ENCODE data around the gene MYRF. TPM values are rescaled to one million over a fixed set of nuclear protein-coding genes. Genes with fewer than 3 reads are reported as not detected.

The MYRF gene
- total and polyA plus RNA-seq, 2 donors (not counting 3 experiments of a cell fraction or from before 2014, with no cell fraction given), result 0.82 to 0.98 TPM

DNA sequence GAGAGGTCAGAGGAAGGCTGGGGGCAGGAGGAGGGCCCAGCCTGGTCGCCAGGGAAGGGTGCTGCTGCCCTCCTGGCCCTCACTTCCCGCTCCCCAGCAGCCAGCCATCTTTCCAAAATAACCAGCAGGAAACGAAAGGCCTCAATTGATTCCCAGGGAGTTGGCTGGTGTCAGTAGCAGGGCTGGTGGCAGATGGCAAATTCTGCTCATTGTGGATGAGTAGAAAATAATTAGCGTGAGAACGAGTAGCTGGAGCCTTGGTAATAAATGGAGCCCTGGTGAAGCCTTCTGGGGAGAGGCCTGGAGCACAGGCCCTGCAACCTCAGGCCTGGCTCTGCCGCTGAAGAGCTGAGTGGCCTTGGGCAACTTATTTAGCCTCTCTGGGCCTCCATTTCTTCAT lies 40.9 kb upstream of the MYRF start:
- no peaks in the 10 kb centered on the region for H3K79me2 ChIP-seq (ENCODE audit: control insufficient read depth, insufficient read depth, low read length)
- no peaks in the 10 kb centered on the region for H3K27me3 ChIP-seq (ENCODE audit: control insufficient read depth in 2 of 2, insufficient read depth in 2 of 2, low read length in 2 of 2)
- no peak overlapping the region for H3K27ac ChIP-seq (ENCODE audit: insufficient read depth, low read depth, low read length)
- H3K9me3 ChIP-seq (replicated peaks; ENCODE audit: control insufficient read depth, insufficient read depth, low read length), result no peaks in the 10 kb centered on the region
- intact Hi-C loops (cut with micrococcal nuclease) (no loop called here), dilution Hi-C loops (cut with MboI; ENCODE audit: extremely low pct_ligation_motif_present, low sequenced_read_pairs) (no loop called here)
- no peak for FAIRE-seq
- no peak overlapping the region for H3K4me3 ChIP-seq (replicated peaks in 1 of 3; ENCODE audit: insufficient read depth in 1 of 3, low read depth in 1 of 3, low read length in 3 of 3)
- ChIA-PET CTCF (interaction anchor here (1.0 to 1.9 kb wide), 2 partner anchors 13 to 36 kb away, joined by 3 to 7 read pairs; no protein-coding TSS in a partner anchor), POLR2A (no interaction called here)
- no peak for DNase-seq (ENCODE audit: low read depth, low spot score)
- H2AFZ ChIP-seq (ENCODE audit: low read depth, low read length), result no peak overlapping the region
- no peaks in the 10 kb centered on the region for H3K36me3 ChIP-seq (ENCODE audit: control insufficient read depth in 2 of 2, extremely low read depth in 1 of 2, insufficient read depth in 2 of 2, low read length in 2 of 2)
- H3K9ac ChIP-seq (replicated peaks; ENCODE audit: extremely low read depth, insufficient read depth, low read length), result no peak overlapping the region
- TF ChIP-seq, protein P1, sequence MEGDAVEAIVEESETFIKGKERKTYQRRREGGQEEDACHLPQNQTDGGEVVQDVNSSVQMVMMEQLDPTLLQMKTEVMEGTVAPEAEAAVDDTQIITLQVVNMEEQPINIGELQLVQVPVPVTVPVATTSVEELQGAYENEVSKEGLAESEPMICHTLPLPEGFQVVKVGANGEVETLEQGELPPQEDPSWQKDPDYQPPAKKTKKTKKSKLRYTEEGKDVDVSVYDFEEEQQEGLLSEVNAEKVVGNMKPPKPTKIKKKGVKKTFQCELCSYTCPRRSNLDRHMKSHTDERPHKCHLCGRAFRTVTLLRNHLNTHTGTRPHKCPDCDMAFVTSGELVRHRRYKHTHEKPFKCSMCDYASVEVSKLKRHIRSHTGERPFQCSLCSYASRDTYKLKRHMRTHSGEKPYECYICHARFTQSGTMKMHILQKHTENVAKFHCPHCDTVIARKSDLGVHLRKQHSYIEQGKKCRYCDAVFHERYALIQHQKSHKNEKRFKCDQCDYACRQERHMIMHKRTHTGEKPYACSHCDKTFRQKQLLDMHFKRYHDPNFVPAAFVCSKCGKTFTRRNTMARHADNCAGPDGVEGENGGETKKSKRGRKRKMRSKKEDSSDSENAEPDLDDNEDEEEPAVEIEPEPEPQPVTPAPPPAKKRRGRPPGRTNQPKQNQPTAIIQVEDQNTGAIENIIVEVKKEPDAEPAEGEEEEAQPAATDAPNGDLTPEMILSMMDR (IDR thresholded peaks at IDR 0.05; ENCODE audit: extremely low read depth in 1 of 2, insufficient read depth in 1 of 2, low read depth in 1 of 2, low read length in 2 of 2), result no peak
- no peak for TF ChIP-seq JUN (IDR thresholded peaks at IDR 0.05; ENCODE audit: borderline replicate concordance, insufficient read depth, insufficient read length, low read depth)
- no peak for TF ChIP-seq GATA2 (IDR thresholded peaks at IDR 0.05; ENCODE audit: insufficient read depth, insufficient read length, low read depth, low read length)
- TF ChIP-seq POLR2AphosphoS5 (IDR thresholded peaks at IDR 0.05; ENCODE audit: insufficient read depth, low read depth, low read length), result no peak
- no peak for TF ChIP-seq POLR2A (IDR thresholded peaks at IDR 0.05; ENCODE audit: low read depth, low read length)
- TF ChIP-seq FOS (IDR thresholded peaks at IDR 0.05; ENCODE audit: borderline replicate concordance, insufficient read depth, low read length), result no peak
- TF ChIP-seq, protein P2, sequence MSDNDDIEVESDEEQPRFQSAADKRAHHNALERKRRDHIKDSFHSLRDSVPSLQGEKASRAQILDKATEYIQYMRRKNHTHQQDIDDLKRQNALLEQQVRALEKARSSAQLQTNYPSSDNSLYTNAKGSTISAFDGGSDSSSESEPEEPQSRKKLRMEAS (IDR thresholded peaks at IDR 0.05; ENCODE audit: insufficient read depth, insufficient read length), result no peak
- no peak for TF ChIP-seq MYC (IDR thresholded peaks at IDR 0.05; ENCODE audit: low read depth, low read length)
- no peak for TF ChIP-seq EZH2 (IDR thresholded peaks at IDR 0.05; ENCODE audit: borderline replicate concordance, low read depth, low read length, severe bottlenecking)
- no peaks in the 10 kb centered on the region for H4K20me1 ChIP-seq (replicated peaks; ENCODE audit: control insufficient read depth, extremely low read depth, insufficient read depth, low read length)
- no peaks in the 10 kb centered on the region for H3K9me1 ChIP-seq (replicated peaks; ENCODE audit: control insufficient read depth, extremely low read depth, insufficient read depth, low read length)
- H3K4me2 ChIP-seq (ENCODE audit: insufficient read depth, low read length), result no peak overlapping the region
- no TSS peak for BruUV-seq (replicated peaks)
- peaks cover 2% of the 10 kb centered on the region for H3K4me1 ChIP-seq (ENCODE audit: control insufficient read depth, extremely low read depth, insufficient read depth, low read length)
